HG03460 (cell line): ENCODE measurements around the gene WFDC10B.
"Not testable (repeated sequence)": the region's sequence is repeated elsewhere in the genome, so short reads cannot be mapped to it uniquely, and the experiment has no call there.

Experiments used
- ATAC-seq: cut with Tn5 transposase; IDR thresholded peaks from one replicate; pipeline ENCODE4 v1.9.1; 2021; ENCODE audit not compliant: unreplicated experiment

The WFDC10B gene

DNA sequence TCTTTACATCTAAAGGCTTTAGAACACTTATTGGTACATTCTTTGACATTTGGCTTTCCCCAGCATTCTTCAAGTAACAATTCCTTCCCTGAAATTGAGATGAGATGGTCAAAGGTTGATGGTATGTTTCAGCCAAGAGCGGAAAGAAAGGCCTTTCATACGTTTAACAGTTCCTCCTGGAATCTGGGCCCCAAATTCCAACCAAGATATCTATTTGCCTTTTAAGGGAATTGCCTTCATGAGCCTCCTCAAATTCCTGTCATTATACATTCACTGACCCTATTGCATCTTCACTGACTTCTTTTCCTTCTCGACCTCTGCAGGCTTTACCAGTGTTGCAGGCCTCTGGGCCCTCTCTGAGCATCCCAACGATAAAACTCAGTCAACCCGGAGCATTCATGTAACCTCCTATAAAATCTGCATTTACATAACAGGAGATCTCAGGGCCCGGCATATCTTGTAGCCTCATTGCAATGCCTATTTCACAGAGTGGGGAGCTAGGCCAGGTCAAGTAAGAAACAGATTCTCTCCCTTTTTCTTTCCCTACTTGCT lies 55.4 kb downstream of the WFDC10B start:
- ATAC-seq, result no peak

DNA sequence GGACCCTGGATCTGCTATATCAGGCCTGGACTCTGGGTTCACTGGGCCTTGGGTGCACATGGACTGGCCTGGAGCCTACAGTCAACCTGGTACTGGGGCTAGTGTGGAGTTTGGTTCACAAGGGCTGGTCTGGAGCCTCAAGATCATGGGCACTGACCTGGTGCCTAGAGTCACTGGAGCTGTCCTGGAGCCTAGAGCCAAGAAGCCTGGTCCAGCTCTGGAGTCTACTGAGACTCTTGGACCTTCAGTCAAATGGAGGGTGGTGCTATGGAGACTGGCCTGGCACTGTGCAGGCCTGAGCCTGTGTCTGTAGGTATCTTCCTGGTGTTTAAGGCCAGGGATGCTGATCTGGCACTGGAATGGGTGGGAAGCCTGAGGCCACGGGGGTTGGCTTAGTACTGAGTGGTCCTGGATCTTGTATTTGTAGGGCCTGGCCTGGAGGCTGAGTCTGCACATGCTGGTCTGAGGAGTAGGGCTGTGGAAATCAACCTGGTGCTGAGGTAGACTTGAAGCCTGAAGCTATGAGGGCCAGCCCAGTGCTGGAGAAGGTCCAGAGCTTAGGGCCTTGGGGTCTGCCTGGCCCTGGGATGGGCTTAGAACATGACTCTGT lies 57.3 kb downstream of the WFDC10B start:
- ATAC-seq, result no peak

DNA sequence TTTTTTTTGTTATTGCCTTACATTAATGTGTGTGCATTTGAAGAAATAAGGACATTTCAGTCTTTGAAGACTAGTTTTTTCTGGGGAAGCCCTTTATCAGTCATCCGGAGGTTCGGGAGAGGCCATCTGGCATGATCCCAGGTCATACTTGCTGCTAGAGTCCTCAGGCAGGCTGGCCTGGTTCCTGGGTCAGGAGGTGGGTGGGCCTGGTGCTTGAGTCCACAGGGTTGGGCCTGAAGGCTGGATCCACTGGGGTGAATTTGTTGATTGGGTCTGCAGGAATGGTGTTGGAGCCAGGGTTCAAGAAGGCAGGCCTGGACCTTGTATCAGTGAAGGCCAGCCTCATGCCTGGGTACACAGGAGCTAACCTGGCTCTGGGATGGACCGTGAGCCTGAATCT lies 57.9 kb downstream of the WFDC10B start:
- ATAC-seq, result no peak

DNA sequence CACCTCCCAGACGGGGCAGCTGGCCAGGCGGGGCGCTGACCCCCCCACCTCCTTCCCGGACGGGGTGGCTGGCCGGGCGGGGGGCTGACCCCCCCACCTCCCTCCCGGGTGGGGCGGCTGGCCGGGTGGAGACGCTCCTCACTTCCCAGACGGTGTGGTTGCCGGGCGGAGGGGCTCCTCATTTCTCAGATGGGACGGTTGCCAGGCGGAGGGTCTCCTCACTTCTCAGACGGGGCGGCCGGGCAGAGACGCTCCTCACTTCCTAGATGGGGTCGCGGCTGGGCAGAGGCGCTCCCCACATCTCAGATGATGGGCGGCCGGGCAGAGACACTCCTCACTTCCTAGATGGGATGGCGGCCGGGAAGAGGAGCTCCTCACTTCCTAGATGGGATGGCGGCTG lies 59.0 kb downstream of the WFDC10B start:
- not testable (repeated sequence) for ATAC-seq

DNA sequence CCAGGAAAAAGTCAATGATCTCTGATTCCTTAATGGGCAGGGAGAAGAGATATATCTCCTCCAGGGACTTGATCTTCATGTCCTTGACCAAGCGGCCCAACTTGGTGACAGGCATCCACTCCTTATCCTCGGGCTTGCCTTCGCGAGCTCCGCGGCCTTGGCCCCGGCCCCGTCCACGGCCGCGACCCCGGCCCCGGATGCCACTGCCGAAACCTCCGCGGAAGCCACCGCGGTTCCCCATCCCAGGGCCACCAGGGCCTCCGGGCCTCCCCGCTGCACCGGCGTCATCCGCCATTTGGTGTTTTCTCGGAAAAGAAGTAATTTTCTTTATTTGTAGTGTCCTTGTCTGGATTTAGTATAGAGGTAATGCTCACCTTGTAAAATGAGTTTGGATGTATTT lies 63.7 kb downstream of the WFDC10B start:
- ATAC-seq, result not testable (repeated sequence)

DNA sequence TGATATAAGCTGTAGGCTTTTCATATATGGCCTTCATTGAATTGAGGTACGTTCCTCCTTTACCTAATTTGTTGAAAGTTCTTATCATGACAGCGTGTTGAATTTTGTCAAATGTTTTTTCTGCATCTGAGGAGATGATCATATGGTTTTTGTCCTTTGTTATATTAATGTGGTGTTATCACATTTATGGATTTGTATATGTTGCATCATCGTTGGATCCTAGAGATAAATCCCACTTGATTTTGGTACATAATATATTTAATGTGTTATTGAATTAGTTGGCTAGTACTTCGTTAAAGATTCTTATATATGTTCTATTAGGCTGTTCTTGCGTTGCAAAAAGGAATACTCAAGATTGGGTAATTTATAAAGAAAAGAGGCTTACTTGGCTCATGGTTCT lies 65.1 kb downstream of the WFDC10B start:
- no peak for ATAC-seq

DNA sequence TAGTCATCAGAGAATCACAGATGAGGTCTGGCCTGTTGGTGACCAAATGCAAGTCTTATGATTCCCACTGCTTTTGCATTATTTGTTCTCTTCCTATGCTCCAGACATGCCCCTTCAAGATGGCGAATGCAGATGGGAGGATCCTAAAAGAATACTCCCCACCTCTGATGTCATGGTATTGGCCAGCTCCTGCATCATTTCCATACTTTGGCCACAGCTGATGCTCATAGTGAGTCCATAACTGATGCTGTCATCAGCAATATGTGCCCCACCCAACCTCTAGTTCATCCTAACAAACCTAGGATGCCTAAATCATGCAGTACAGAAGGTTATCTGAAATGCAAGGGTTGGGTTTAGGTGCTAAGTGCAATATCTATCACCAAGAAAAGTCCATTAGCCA lies 68.3 kb downstream of the WFDC10B start:
- no peak for ATAC-seq
